ENCODE data around the gene PDE10A. TPM values are rescaled to one million over a fixed set of nuclear protein-coding genes. Genes with fewer than 3 reads are reported as not detected.

PDE10A gene
- total RNA-seq, 1 experiment from 2014 or later = 3.1 TPM

DNA sequence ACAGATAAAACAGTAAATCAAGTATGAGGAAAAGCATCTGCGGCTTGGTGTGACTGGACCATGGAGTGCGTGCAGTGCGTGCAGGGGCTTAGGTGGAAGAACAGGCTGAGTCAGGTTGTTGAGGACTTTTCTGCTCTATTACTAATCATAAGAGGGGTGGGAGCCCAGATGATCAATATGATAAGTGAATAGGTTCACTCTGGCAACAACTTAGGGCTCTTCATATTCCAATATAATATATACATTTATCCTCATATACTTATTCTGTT is 56.4 kb downstream of the PDE10A start (continued):
- no peak for TF ChIP-seq ZNF138 (CRISPR knock-in tag; conservative IDR thresholded peaks at IDR 0.05)
- TF ChIP-seq IRF2 (CRISPR knock-in tag; IDR thresholded peaks at IDR 0.05; ENCODE audit: borderline replicate concordance, low read depth) = no peak
- no peak for TF ChIP-seq ZNF423 (CRISPR knock-in tag; IDR thresholded peaks at IDR 0.05)
- TF ChIP-seq NFE2L1 (CRISPR knock-in tag; IDR thresholded peaks at IDR 0.05) = no peak

GRCh38 chr6:165605901-165606739 is 56.9 kb downstream of the PDE10A start:
- no peak for ATAC-seq
- Mint-ChIP-seq H3K9me3 (0 out of 2 replicates have a peak, but pooled peaks cover 4% of the 10 kb centered on the region), H3K27ac (no peak overlapping the region), H3K36me3 (0 out of 2 replicates have a peak, but pooled peaks cover 6% of the 10 kb centered on the region), H3K4me3 (no peak overlapping the region), H3K4me1 (peaks cover 4% of the 10 kb centered on the region; the same call in 1 of the 2 replicates), H3K27me3 (ENCODE audit: low read depth) (no peaks in the 10 kb centered on the region)
- DNase-seq (ENCODE audit: low spot score) = no peak
- ChIA-PET CTCF (no interaction called here), POLR2A (no interaction called here)
- TF ChIP-seq OVOL2 (CRISPR knock-in tag; IDR thresholded peaks at IDR 0.05; ENCODE audit: borderline replicate concordance) (no peak), NFYB (CRISPR knock-in tag; conservative IDR thresholded peaks at IDR 0.05; ENCODE audit: low read depth) (no peak), ZNF532 (CRISPR knock-in tag; IDR thresholded peaks at IDR 0.05; ENCODE audit: borderline replicate concordance) (no peak)

DNA sequence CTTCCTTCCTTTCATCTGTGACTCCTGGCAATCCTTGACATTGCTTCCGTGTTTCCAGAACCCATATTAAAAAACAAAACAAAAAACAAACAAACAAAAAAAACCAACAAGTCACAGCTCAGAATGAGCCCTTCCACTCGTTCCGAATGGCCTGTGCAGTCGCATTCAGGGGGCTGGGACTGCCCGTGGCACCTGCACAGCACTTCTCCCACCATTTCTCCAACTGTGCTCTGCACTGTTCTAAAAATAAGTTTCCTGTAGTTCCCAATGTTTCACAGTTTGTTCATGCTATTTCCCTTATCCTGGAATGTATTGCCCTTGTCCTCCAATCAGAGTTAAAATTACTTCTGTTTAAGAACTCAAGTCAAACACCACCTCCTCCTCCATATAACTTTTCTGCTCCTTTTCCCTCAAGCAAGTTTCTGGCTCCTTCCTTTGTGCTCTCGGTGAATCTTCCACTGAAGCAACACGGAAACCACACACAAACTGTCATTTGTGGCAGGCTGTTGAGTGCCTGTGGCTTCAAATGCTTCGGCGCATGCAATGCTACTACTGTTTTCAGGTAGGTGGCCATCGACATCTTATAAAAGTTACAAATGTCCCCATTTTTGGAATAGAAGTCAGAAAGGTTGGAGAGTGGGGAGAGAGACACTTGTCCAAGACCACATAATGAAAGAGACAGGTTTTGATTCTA is 57.7 kb downstream of the PDE10A start:
- no peaks in the 10 kb centered on the region for H3K36me3 Mint-ChIP-seq
- H3K4me3 Mint-ChIP-seq = no peak overlapping the region
- no peak for TF ChIP-seq NFATC4 (CRISPR knock-in tag; IDR thresholded peaks at IDR 0.05)
- TF ChIP-seq, protein P1, sequence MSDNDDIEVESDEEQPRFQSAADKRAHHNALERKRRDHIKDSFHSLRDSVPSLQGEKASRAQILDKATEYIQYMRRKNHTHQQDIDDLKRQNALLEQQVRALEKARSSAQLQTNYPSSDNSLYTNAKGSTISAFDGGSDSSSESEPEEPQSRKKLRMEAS (CRISPR knock-in tag; IDR thresholded peaks at IDR 0.05) = no peak
- TF ChIP-seq CREM (CRISPR knock-in tag; IDR thresholded peaks at IDR 0.05) = no peak
- no peak overlapping the region for H3K27ac Mint-ChIP-seq
- ChIA-PET POLR2A (no interaction called here), CTCF (interaction anchor here (1.4 kb wide), 1 partner anchor 165 kb away, joined by 5 read pairs; no protein-coding TSS in a partner anchor)
- DNase-seq (ENCODE audit: low spot score) (no peak), ATAC-seq (no peak)
- no peaks in the 10 kb centered on the region for H3K27me3 Mint-ChIP-seq (ENCODE audit: low read depth)
- 0 out of 2 replicates have a peak, but pooled peaks cover 4% of the 10 kb centered on the region for H3K9me3 Mint-ChIP-seq
- H3K4me1 Mint-ChIP-seq = peaks cover 8% of the 10 kb centered on the region

- peaks cover 22% of the 10 kb centered on the region for H3K4me1 Mint-ChIP-seq
- no peak for ATAC-seq
- H3K4me3 Mint-ChIP-seq = no peak overlapping the region
- DNase-seq (ENCODE audit: low spot score) = no peak
- no peaks in the 10 kb centered on the region for H3K9me3 Mint-ChIP-seq
- no peaks in the 10 kb centered on the region for H3K36me3 Mint-ChIP-seq
- ChIA-PET CTCF (no interaction called here), POLR2A (no interaction called here)
- H3K27ac Mint-ChIP-seq = no peak overlapping the region
- TF ChIP-seq ZNF219 (CRISPR knock-in tag; IDR thresholded peaks at IDR 0.05; ENCODE audit: borderline replicate concordance) (no peak), GRHL2 (CRISPR knock-in tag; IDR thresholded peaks at IDR 0.05; ENCODE audit: insufficient replicate concordance, severe bottlenecking) (no peak), KAT7 (CRISPR knock-in tag; IDR thresholded peaks at IDR 0.05; ENCODE audit: borderline replicate concordance) (no peak), FOXJ3 (CRISPR knock-in tag; IDR thresholded peaks at IDR 0.05; ENCODE audit: borderline replicate concordance) (no peak), FOXP1 (CRISPR knock-in tag; IDR thresholded peaks at IDR 0.05; ENCODE audit: borderline replicate concordance) (no peak), ZNF423 (CRISPR knock-in tag; IDR thresholded peaks at IDR 0.05) (no peak)
- no peaks in the 10 kb centered on the region for H3K27me3 Mint-ChIP-seq (ENCODE audit: low read depth)
These were observed 60.8 kb downstream of the PDE10A start for GRCh38 chr6:165602291-165602690.

Measured in WTC11 (cell line).